ENCODE measurements around the gene DNAJC19.
"Not testable (repeated sequence)": the region's sequence is repeated elsewhere in the genome, so short reads cannot be mapped to it uniquely, and the experiment has no call there.

The DNAJC19 gene

GRCh38 chr3:181006541-181006940, 17.0 kb upstream of the DNAJC19 start:
- no peak for DNase-seq (ENCODE audit: low read depth)
- H3K4me3 ChIP-seq (ENCODE audit: low read length), result no peak overlapping the region
- TF ChIP-seq CTCF (conservative IDR thresholded peaks at IDR 0.05; ENCODE audit: low read depth, low read length), result no peak

- not testable (repeated sequence) for H3K4me3 ChIP-seq (ENCODE audit: low read length); DNase-seq (ENCODE audit: low read depth)
Measured at GRCh38 chr3:181003469-181003868, 13.9 kb upstream of the DNAJC19 start.

- not testable (repeated sequence) for H3K4me3 ChIP-seq (ENCODE audit: low read length); DNase-seq (ENCODE audit: low read depth)
Measured at GRCh38 chr3:181002331-181002730, 12.8 kb upstream of the DNAJC19 start.

- H3K4me3 ChIP-seq (ENCODE audit: low read length), result no peak overlapping the region
- DNase-seq (ENCODE audit: low read depth), result no peak
- no peak for TF ChIP-seq CTCF (conservative IDR thresholded peaks at IDR 0.05; ENCODE audit: low read depth, low read length)
Measured at GRCh38 chr3:180996415-180996932, 6.9 kb upstream of the DNAJC19 start.

- no peak for DNase-seq (ENCODE audit: low read depth)
- no peak for TF ChIP-seq CTCF (conservative IDR thresholded peaks at IDR 0.05; ENCODE audit: low read depth, low read length)
- H3K4me3 ChIP-seq (ENCODE audit: low read length), result peak overlapping the region; percentile 78
Measured at GRCh38 chr3:180990505-180990904, 969 bp upstream of the DNAJC19 start.

- TF ChIP-seq CTCF (conservative IDR thresholded peaks at IDR 0.05; ENCODE audit: low read depth, low read length), result no peak
- no peak overlapping the region for H3K4me3 ChIP-seq (ENCODE audit: low read length)
- no peak for DNase-seq (ENCODE audit: low read depth)
Measured at GRCh38 chr3:180987344-180987743, 2.2 kb downstream of the DNAJC19 start.

GRCh38 chr3:180986366-180986765, 3.2 kb downstream of the DNAJC19 start:
- not testable (repeated sequence) for DNase-seq (ENCODE audit: low read depth); H3K4me3 ChIP-seq (ENCODE audit: low read length)

DNA sequence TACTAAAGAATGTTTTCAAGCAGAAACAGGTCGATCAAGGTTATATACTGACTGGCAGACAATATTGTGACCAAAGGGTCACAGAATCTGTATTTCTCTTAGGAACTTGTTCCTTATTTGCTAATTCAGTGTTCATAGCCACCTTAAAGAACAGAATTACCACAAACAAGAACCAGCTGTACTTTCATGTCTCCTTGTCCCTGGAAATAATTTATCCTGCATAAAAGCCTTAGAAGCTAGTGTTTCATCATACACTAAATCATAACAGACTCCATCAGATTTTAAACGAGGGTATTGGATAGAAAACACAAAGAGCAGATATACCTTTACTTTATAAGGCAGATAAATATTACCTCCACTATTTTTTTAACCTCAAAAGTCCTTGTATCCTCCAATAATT, 6.4 kb downstream of the DNAJC19 start:
- no peak for DNase-seq (ENCODE audit: low read depth)
- no peak for TF ChIP-seq CTCF (conservative IDR thresholded peaks at IDR 0.05; ENCODE audit: low read depth, low read length)
- H3K4me3 ChIP-seq (ENCODE audit: low read length), result no peak overlapping the region

- no peak for DNase-seq (ENCODE audit: low read depth)
- no peak overlapping the region for H3K4me3 ChIP-seq (ENCODE audit: low read length)
Measured at GRCh38 chr3:180981912-180982311, 7.6 kb downstream of the DNAJC19 start.

More at GRCh38 chr3:180981912-180982311, 7.6 kb downstream of the DNAJC19 start:
- TF ChIP-seq CTCF (conservative IDR thresholded peaks at IDR 0.05; ENCODE audit: low read depth, low read length), result no peak
